Lower leg skin (tissue), 4 donors: ENCODE measurements around the gene TMEM135. TPM values are rescaled to one million over a fixed set of nuclear protein-coding genes. Genes with fewer than 3 reads are reported as not detected.

Experiments
- DNase-seq, 2 donors: peaks; one replicate each; pipeline ENCODE4 v3.0.0-alpha.2; 2019; ENCODE audit warnings: low spot score in 2 of 2
- H3K4me3 ChIP-seq: fragments of 200-600 bp; sonication (generic); 2 replicates; pipeline ENCODE4 v1.5.1; 2017; ENCODE audit warnings: mild to moderate bottlenecking, low read depth; ENCODE audit not compliant: poor library complexity, severe bottlenecking
- CTCF ChIP-seq, 3 donors: fragments of 450-650 bp; IDR thresholded peaks; one replicate each; pipeline ENCODE4 v1.5.1; 2016; ENCODE audit warnings: antibody characterized with exemption in 3 of 3, mild to moderate bottlenecking in 3 of 3, moderate library complexity in 2 of 3
- POLR2A ChIP-seq, 2 donors: fragments of 450-650 bp; IDR thresholded peaks; one replicate each; pipeline ENCODE4 v1.6.1; 2016 to 2017; ENCODE audit warnings: antibody characterized with exemption in 2 of 2, mild to moderate bottlenecking in 1 of 2, moderate library complexity in 1 of 2
- WGBS, 2 donors: methylation state at CpG; one replicate each; pipeline ENCODE4 v1.1.5; 2018; 5-methylcytosine and 5-hydroxymethylcytosine counted together
- intact Hi-C: fragments of 100-400 bp; cut with DNase I; formaldehyde crosslinking; loops from one replicate; pipeline ENCODE4 v1.15.0; 2023; ENCODE audit warnings: low total_unique reads
- total RNA-seq, 4 donors: library from RNA; depleted of rRNA; stranded (reverse); fragments of >200 nt; gene quantifications; one replicate each; pipeline ENCODE4 v1.1.0, GENCODE V29; 2016

The TMEM135 gene
- total RNA-seq, 4 donors from 2014 or later = 6.2 to 14.2 (median 10.3) TPM

GRCh38 chr11:87005569-87005921 lies 32.2 kb upstream of the TMEM135 start:
- intact Hi-C loops = no loop called here
- H3K4me3 ChIP-seq = no peak overlapping the region
- 47 to 70% methylated on average over 3 of the region's 3 CpGs for WGBS, 2 donors
- DNase-seq = no peak
- no peak for TF ChIP-seq POLR2A (IDR thresholded peaks at IDR 0.05)
- TF ChIP-seq CTCF (IDR thresholded peaks at IDR 0.05) = no peak

DNA sequence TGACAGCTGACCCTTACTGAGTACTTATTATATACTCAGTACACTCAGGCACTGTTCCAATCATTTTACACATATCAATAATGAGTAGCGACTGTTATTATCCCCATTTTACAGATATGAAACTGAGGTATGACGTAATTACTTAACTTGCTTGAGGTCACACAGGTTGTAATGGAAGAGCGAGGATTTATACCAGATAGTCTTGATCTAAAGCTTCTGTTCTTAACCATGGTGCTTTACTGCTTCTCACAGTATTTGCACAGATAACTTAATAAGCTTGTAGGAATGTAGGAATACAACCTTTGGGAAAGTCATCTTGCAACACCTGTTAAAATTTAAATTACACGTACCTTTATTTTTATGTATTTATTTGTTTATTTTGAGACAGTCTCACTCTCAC lies 31.7 kb upstream of the TMEM135 start:
- DNase-seq = no peak
- WGBS, 2 donors = 90 to 91% methylated on average over 4 of the region's 4 CpGs
- intact Hi-C loops = no loop called here
- H3K4me3 ChIP-seq = no peak overlapping the region
- TF ChIP-seq POLR2A (IDR thresholded peaks at IDR 0.05) (no peak), CTCF (IDR thresholded peaks at IDR 0.05) (no peak)

- no peak for DNase-seq
- 50 to 67% methylated on average over 1 of the region's 1 CpG for WGBS, 2 donors
- H3K4me3 ChIP-seq = no peak overlapping the region
- TF ChIP-seq CTCF (IDR thresholded peaks at IDR 0.05) (no peak), POLR2A (IDR thresholded peaks at IDR 0.05) (no peak)
- intact Hi-C loops = no loop called here
These were observed 29.8 kb upstream of the TMEM135 start for GRCh38 chr11:87007963-87008362.

DNA sequence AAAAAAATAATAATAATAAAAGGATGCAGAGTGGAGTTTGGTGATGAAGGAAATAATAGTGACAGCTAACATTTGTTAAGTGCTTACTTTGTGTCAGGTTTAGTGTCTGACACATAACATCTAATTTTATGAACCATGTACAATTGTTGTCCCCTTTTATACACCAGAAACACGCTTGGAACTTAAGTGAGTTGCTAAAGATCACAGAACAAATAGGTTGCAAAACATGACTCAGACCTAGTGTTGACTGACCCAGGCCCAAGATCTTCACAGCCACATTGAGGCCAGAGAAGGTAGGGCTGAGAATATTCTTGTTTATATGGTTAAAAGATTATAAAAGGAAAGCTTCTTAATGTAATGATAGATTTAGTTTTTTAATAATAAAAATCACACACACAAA lies 25.6 kb upstream of the TMEM135 start:
- no peak overlapping the region for H3K4me3 ChIP-seq
- intact Hi-C loops = no loop called here
- DNase-seq = no peak
- TF ChIP-seq CTCF (IDR thresholded peaks at IDR 0.05) (no peak), POLR2A (IDR thresholded peaks at IDR 0.05) (no peak)
- 84 to 92% methylated on average over 1 of the region's 1 CpG for WGBS, 2 donors

DNA sequence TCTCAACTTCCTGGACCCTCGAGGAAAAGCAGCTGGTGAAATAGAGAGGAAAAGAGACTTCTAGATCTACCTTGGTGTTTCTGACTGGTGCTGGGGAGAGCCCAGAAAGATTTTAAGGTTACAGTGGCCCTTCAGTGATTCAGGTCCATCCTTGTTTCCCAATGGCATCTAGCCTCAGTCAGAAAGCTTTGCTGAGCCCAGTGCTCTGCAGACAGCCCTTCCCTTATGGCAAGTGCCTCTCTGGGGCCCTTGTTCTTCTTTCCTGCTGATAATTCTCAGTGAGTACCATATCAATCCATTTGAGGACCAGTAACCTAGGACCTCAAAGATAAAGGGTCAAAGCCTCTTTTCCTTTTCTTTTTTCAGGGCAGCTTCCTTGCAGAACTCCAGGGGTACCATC lies 25.1 kb upstream of the TMEM135 start:
- H3K4me3 ChIP-seq = no peak overlapping the region
- DNase-seq = no peak
- intact Hi-C loops = no loop called here
- WGBS, 2 donors = 67 to 71% methylated on average over 1 of the region's 1 CpG
- TF ChIP-seq POLR2A (IDR thresholded peaks at IDR 0.05) (no peak), CTCF (IDR thresholded peaks at IDR 0.05) (no peak)
